GM18868 (cell line): Measurements from ENCODE around the gene INSIG2.

Source experiments
- ATAC-seq: cut with Tn5 transposase; IDR thresholded peaks from one replicate; pipeline ENCODE4 v1.9.1; 2021; ENCODE audit warnings: mild to moderate bottlenecking, moderate library complexity; ENCODE audit not compliant: unreplicated experiment

Gene INSIG2

DNA sequence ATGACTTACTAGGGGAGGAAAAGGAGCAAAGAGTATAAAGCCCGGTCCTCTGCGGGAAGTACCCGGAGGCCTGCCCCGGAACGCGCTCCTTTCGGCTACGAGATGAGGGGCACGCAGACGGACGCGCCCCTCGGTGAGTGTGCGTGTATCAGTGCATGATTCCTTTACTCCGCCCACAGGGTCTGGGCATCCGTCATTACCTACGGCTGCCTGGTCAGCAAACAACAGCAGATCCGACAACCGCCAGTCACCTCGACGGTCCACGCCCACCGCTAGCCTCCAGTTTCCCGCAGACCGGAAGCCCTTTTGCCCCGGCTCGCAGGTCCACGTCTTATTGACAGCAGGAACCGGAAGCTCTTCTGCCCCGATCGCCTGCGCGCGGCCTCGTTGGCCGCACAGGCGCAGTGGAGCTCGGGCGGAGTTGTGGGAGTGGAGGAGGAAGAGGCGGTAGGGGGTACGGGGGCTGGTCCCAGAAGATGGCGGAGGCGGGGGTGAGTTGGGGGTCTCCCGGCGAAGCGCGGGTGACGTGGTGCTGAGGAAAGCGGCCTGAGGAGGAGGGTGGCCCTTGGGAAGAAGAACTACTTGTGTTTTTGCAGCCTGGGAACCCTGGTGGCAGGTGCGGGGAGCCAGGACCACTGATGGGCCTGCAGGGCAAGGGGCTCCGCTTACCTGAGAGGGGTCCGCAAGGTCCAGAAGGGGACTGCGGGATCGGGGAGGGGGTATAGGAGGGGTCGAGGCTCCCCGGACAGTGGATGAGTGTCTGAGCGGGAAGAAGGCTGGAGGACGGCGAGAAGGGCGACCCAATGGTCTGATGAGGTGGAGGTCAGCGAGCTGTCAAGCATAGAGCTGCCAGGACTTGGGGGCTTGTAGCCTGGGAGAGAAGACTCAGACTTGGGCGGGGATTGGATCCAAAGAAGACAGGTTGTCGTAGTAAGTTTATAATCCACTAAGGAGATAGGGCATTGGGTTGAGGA is at the start of gene INSIG2:
INSIG2 (plus strand) TSS at position 421 of the 974 bp plus-strand sequence. CDS start 8,086 bp downstream, outside the sequence.
- ATAC-seq, result peak; percentile 94

DNA sequence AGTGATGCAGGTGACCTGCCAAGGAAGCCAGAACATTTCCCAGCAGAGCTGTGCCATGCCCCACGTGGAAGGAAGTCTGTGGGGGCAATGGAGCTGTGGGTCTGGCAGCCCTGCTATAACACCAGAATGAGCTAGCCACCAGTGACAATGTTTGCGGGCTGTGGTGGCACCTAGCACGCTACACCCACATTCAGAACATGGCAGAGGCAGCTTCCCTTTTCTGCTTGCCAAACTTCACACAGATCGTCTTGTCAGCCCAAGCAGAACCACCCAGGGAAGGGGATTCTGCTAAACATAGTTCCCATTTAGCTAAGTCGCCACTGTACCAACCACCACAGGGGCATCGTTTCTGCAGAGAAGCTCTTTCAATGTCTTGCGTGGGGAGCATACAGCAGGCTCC is 47.4 kb upstream of the INSIG2 start:
- no peak for ATAC-seq

DNA sequence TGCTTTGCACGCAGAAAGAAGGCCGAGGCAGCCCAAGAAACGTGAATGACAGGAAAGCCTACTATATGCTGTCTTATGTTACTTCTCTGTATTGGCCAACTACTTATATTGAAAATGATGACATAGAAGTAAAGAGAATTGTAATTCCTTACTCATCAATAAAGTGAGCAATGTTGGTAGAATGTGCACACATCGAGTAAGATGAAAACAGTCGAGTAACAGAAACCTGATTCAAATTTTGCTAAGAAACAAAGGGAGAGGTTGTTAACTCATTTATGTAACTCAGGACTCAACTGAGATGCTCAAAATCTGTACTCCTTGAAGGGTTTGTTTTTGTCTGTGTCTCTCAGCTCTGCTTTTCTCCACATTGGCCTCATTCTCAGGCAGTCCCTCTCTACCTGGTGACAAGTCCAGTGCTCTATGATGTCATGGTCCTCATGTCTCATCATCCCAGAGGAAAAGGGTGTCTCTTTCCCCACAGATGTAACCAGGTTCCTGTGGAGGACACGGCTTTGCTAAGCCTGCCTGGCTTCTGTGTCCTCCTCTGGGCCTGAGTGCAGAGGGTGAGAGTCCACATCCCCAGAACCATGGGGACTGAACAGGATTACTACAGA is 44.1 kb upstream of the INSIG2 start:
- no peak for ATAC-seq

DNA sequence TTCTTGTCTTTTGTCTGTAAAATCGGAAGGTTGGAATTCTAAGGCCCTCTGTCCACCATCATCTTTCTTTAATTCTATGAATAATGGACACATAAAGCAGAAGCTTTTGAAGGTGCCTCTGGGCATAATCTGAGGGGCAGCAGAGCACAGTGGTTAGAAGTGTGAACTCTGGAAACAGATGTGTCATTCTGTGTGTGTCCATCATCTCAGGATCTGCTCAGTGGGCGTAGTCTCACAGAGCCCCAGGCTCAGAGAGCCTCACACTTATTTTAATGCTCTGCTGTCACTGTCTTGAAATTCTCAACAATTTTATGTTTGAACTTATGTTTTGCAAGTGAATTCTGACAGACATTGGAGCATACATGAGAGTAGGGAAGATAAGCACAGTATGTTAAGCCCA is 43.4 kb upstream of the INSIG2 start:
- ATAC-seq, result no peak

DNA sequence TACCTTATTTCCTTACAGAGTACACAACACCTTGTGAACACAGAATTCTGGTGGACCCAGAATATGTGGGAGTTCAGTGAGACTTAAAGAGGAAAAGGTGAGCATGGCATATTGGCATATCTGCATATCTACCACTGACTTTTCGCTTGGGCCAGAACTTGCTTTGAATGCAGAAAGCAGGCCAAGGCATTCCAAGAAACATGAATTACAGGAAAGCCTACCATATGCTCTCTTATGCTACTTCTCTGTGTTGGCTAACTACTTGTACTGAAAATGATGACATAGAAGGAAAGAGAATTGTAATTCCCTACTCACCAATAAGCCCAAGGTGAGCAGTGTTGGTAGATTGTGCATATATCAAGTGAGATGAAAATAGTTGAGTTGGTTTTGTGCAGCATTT is 43.0 kb upstream of the INSIG2 start:
- ATAC-seq, result no peak

DNA sequence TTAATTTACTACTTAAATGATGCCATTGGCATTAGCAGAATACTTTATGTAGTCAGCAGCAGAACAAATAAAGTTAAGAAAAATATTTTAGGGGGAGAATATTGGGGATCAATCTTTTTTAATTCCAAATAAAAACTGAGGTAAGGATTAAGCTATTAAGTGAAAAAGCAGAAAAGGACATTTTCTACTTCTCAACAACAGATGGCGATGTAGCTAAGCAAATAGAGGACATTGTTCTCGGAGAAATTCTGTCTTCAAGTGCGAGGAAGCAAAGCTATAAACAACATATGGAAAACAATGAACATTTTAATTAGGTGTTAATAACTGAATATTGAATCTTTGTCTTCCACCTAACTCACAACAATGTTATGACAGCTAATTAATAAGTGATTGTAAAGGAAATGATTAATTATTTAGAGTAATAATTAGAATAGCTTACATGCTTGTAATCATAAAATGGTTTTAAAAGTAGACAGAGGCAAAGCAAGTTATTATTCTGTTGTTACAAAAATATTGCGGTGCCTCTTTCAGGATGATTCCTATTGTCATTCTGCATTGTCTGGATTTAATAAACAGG is 41.5 kb upstream of the INSIG2 start:
- peak; percentile 30 for ATAC-seq

DNA sequence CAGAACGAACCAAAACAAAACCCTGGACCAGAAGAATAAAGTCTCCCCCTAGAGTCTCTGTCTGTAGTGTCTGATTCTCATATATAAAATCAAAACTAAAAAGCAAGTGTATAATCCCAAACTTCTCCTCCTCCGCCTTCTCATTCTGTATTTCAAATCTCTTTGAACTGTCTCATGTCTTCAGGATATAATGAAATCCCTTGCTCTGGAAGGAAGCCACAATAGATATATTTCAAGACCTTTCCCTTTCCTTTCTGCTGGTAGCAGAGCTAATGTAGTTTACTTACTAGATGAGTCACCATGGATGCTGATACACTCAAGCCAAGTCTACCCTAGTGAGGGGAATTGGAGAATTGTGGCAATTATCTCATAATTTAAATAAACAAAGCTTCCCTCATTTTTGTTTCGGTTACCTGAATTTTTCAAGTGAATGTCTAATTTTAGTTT is 40.9 kb upstream of the INSIG2 start:
- peak; percentile 38 for ATAC-seq

DNA sequence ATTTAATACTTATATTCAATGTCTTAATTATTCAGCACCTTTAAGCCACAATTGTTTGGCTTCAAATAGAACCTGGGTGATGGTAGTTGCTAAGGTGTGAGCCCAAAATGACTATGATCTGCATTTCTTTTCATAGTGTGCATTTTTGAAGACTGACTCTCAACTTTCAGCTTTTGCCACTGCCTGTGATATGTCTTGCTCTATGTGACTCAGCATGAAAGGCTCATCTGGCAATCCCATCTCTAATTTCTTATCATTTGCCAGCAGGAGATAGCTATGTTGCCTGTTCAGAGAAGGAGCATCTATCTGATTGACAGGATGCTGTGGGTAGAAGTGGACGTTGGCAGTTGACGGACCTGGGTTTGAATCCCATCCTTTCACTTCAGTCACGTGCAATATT is 39.9 kb upstream of the INSIG2 start:
- no peak for ATAC-seq

DNA sequence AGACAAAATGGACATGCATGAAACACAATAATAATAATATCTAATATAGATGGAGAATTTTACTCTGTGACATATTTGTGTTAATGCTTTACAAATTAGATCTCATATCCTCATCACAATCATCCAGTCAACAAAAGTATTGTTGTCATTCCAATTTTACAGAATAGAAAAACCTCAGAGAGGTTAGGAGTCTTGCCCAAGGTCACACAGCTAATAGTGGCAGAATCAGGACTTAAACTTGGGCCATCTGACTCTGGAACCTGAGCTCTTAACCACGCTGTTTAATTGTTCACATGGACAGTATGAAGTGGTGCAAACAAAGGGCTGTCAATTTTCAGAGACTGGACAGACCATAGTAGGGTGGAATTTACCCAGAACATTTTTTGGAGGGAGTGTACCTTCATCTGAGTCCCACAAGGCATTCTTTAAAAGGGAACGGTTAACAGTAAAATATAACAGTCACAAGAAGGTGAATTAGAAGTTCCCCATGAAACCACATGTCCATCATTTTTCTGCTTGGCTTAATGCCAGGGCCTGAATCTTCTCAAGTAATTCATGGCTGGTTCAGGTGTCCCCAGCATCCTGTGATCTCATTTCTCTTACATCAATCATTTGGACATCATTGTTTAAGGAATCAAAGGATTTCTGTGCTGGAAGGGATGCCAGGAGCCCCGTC is 39.0 kb upstream of the INSIG2 start:
- peak; percentile 28 for ATAC-seq

DNA sequence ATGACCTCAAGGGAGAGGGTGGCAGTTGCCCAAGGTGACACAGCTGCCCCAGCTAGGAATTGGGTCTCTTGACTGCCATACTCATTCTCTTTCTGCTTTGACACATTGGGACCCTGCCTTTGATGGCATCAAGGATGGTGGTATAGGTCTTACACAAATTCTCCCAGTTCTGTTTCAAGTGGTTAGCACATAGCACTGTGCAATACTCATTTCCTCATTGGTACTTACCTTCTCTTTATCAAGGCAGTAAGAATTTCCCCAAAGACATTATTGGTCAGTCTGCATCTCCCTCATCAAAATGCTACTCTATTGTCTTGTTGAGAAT is 38.5 kb upstream of the INSIG2 start:
- ATAC-seq, result peak; percentile 81

DNA sequence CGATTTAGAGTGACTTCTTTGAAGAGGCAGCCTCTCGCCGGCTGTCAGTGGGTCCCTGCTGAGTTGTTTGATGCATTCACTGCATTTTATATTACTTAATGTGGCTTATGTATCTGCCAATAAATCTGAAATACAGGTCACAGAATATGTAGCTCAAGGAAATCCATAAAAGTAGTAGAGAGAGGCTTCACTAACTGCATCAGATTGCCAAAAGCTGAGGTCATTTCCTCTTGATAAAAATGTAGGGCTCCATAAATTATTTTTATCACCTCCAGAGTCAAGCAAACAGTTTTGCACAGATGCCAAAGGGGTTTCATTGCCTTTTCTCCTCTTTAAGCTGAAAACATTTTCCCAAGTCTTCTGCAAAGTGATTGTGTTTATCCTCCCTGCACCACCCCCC is 37.9 kb upstream of the INSIG2 start:
- ATAC-seq, result no peak

DNA sequence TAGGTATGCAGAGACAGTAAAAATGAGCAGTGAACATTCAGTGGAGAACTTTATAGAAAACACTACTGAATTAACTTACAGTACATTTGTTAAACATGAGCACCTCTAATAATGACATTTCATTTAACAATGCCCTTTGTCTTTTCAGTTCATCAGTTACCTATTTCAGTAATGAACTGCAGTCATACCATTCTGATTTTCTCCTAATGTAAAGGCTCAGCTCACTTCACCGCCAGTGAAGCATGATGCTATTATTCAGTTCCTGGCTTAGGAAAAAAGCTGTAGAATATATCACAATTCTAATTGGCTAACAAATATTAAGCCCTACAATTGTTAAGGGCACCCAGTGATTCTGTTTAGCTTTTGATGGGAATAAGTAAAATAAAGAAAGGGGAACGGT is 37.3 kb upstream of the INSIG2 start:
- ATAC-seq, result no peak

DNA sequence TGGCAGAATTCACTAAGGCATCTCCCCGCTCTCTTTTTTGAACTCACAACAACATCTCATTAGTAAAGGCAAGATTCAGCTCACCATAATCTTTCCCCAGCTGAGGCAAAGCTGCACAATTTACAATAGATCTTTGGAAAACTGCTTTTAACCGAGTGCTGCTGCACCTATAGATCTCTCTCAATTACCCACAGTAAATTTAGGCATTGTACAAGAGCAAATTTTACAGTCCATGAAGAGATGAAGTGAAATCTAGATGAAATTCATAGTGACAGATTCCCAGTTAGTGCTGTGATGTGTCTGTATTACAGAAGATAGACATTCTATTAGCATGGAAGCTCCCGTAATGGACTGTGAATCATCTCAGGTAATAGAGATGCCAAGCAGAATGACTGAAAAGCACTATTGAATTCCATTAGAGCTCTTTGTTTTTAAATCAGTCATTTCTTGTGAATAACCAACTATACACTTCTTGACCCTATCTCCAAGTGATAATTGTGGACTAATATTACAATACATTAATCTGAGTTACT is 36.4 kb upstream of the INSIG2 start:
- no peak for ATAC-seq

DNA sequence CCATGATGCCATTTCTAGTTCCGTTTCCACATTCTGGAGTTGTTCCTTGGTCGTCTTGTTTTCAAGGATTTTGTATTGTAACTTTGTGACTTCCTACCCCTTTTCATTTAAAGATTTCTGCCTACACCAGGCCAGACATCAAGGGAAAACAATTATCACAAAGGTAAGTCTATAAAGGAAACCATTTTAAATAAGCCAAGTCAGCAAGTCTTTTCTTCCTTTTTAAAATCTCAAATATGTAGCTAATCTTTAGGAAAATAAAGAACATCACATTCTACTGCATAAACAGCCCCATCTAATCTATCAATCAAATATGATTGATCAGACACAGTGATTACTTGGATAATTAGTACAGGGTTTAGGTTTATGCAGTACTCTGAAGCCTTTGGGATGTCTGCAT is 35.8 kb upstream of the INSIG2 start:
- no peak for ATAC-seq

DNA sequence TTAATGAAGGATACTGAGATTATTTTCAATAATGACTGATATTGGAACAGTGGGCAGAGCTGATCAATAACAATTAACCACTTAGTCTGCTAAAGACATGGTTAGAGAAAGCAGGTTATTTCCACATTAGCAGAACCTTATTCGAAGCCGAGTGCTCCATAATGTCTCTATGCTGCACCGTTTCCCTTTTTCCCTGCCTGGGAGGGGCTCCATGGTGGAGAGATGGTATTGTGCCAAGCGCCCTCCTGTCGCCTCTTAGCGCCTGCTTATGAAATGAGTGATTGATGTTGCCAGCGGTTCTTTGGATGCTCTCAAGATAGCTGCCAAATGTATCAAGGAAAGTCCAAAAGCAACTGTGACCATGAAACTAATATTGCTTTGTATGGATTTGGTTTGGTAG is 34.6 kb upstream of the INSIG2 start:
- no peak for ATAC-seq

DNA sequence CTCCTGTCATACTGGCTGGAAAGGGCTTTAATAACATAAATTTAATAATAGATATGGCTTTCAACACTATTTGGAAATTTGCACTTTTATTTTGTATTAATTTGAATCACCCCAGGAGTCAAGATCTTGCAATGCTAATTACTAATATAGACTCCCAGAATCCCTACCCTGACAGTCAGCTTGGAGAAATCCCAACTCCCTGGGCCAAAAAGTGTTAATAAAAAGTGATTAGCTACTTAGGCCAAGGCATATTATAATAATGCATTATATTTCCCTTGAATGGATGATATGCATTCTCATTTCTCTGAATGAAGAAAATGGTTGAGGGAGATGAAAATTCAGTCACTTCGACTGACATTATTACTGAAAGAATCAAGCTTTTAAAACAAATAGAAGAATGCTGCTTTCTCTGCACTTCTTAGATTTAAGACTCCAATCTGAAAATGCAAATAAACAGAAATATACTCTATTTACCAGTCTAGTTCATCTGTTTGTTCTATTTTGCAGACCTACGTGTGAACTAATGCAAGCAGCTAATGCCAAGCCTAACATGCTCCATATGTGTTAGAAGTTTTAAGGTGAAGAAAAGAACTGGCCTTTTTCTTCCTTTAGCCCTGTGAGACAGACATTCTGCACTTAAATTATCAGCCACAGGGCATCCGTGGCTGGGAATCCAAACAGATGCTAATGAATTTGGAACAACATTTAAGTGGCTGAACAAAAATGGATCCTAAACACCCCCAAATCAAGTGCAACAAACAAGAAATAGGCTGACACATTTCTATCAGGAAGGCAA is 33.9 kb upstream of the INSIG2 start:
- ATAC-seq, result no peak

DNA sequence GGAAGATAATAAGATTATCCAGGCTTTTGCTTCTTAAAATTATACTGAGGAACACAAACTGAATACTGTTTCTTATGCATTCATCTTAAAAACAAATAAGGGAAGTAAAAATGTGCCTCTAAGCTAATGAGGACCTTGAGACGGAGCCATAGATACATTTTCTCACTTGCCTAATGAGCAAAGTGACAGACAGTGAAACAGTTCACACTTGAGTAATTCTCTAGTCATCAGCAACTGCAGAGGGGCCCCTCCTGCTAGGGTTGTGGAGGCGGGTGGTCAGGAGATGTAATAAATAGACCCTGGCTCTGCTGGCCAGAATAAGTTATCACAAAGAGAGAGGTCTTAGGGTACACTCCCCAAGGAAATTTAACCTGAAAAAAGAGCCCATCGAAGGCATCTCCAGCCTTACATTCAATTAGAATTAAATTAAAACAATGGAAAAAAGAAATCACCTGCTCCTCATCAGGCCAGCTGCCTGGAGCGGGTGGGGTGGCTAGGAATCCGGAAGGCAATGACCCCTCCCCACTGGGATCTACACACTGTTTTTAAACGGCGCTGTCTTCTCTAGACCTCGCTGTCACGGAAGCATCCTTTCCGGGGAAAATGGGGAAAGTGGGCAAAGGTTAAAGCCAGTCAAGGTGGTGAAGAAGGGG is 32.6 kb upstream of the INSIG2 start:
- ATAC-seq, result peak; percentile 88

DNA sequence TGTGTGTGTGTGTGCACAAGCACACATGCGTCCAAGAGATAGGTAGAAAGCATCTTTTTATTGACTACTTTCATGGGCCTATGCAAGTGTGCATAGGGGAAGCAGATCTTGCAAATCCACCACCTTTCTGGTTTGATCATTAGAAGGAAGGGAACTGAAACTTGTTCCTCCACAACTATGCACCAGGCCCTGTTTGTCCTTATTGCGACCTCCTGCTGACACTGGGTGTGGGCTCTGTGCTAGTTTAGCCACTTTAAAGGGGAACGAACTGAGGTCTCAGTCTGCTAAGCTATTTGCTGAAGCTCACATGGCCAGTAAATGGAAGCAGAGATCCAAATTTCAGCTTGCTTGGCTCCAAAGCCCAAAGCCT is 32.1 kb upstream of the INSIG2 start:
- ATAC-seq, result peak; percentile 83

DNA sequence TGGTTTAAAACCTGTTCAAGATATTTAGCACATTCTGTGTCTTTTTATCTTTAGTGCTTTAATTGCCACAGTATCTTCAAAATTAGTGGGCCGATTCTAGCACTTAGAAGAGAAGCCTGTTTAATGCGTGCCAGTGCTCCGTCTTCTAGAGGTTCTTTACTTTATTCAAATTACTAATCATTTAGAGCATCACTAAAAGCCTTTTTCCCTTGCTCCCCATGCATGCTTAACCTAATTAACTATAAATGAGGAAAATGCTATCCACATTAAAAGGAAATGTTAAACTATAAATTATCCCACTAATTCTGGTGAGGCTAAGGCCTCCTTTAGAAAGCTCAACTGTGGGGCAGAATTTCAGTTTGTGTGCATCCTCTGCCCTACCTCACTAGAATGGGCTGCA is 31.5 kb upstream of the INSIG2 start:
- no peak for ATAC-seq

DNA sequence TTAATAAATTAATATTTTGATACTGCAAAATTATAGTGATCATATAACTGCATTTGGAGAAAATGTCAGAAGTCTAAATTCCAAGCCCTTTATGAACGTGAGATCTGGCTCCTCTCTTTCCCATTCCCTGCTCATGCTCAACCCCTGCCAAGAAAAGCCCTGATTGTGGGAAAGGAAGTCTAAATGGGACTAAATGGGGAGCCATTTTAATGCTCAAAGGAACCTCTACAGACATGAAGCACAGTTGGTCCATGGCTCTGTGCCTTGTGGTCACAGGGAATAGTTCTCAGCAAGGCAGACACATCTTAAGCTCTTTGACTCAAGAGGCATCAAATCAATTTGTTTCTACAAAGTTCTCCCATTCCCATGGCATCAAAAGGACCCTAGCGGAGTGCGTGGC is 29.3 kb upstream of the INSIG2 start:
- no peak for ATAC-seq
